ENCODE results near the gene VDAC1. TPM values are rescaled to one million over a fixed set of nuclear protein-coding genes. Genes with fewer than 3 reads are reported as not detected.

VDAC1 gene
- total RNA-seq, 1 experiment from 2014 or later: 395 TPM

DNA sequence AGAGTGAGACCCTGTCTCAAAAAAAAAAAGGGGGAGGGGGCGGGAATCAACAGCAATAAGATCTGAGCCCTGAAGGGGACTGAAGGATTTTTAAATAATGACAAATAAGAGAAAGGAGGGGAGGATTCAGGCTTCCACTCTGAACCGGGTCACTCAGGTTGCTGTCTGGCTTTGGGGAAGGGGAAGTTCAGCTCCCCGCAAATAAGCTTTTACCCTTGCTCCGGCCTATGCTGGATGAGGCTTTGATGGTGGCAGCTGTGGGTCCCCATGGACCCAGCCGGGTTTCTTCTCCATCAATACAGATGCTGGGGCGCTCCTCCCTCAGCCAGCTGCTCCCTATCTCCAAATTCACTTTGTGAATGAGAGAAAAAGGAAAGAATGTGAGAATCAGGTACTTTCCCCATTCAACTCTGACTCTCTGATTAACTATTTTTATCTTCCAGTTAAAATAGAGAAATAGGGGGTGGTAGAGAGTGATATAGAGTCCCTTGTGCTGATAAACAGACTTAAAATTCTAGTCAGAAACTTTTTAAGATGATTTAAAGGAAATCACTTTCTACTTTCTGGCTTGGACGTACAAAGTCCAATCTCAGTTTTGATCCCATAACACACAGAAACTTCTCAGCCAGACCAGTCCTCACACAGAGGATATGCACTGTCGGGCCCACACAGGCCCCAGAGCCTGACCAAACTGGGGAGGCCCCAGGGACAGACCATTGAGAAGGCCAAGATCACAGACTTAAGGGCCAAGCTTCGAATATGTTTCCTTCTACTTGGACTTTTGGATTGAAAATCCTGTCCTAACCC, 76.0 kb downstream of the VDAC1 start:
- Histone ChIP-seq H3K4me1 (ENCODE audit: control insufficient read depth, insufficient read depth, low read length) (no peaks in the 10 kb centered on the region; the same call in 1 of the 2 replicates), H3K36me3 (ENCODE audit: control insufficient read depth, insufficient read depth, low read length) (no peaks in the 10 kb centered on the region), H3K27me3 (ENCODE audit: control insufficient read depth, insufficient read depth, low read length) (peaks cover 4% of the 10 kb centered on the region; the same call in 1 of the 2 replicates), H3K9me3 (ENCODE audit: control insufficient read depth, insufficient read depth, low read depth, low read length) (no peaks in the 10 kb centered on the region), H3K4me3 (ENCODE audit: low read depth in 2 of 2, low read length in 2 of 2) (no peak overlapping the region), H3K27ac (ENCODE audit: low read length) (no peak overlapping the region)
- ChIA-PET POLR2A (no interaction called here), CTCF (no interaction called here)
- no peak for DNase-seq (ENCODE audit: low read depth, low spot score)
- in situ Hi-C loops (cut with HindIII; ENCODE audit: low pct_unique_long_range_greater_than_20kb, low sequenced_read_pairs) (no loop called here), intact Hi-C loops (cut with micrococcal nuclease; ENCODE audit: unreplicated experiment) (no loop called here)
- TF ChIP-seq, protein P1, sequence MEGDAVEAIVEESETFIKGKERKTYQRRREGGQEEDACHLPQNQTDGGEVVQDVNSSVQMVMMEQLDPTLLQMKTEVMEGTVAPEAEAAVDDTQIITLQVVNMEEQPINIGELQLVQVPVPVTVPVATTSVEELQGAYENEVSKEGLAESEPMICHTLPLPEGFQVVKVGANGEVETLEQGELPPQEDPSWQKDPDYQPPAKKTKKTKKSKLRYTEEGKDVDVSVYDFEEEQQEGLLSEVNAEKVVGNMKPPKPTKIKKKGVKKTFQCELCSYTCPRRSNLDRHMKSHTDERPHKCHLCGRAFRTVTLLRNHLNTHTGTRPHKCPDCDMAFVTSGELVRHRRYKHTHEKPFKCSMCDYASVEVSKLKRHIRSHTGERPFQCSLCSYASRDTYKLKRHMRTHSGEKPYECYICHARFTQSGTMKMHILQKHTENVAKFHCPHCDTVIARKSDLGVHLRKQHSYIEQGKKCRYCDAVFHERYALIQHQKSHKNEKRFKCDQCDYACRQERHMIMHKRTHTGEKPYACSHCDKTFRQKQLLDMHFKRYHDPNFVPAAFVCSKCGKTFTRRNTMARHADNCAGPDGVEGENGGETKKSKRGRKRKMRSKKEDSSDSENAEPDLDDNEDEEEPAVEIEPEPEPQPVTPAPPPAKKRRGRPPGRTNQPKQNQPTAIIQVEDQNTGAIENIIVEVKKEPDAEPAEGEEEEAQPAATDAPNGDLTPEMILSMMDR (IDR thresholded peaks at IDR 0.05): no peak
- TF ChIP-seq POLR2AphosphoS5 (IDR thresholded peaks at IDR 0.05; ENCODE audit: low read depth, low read length): no peak
- TF ChIP-seq, protein P2, sequence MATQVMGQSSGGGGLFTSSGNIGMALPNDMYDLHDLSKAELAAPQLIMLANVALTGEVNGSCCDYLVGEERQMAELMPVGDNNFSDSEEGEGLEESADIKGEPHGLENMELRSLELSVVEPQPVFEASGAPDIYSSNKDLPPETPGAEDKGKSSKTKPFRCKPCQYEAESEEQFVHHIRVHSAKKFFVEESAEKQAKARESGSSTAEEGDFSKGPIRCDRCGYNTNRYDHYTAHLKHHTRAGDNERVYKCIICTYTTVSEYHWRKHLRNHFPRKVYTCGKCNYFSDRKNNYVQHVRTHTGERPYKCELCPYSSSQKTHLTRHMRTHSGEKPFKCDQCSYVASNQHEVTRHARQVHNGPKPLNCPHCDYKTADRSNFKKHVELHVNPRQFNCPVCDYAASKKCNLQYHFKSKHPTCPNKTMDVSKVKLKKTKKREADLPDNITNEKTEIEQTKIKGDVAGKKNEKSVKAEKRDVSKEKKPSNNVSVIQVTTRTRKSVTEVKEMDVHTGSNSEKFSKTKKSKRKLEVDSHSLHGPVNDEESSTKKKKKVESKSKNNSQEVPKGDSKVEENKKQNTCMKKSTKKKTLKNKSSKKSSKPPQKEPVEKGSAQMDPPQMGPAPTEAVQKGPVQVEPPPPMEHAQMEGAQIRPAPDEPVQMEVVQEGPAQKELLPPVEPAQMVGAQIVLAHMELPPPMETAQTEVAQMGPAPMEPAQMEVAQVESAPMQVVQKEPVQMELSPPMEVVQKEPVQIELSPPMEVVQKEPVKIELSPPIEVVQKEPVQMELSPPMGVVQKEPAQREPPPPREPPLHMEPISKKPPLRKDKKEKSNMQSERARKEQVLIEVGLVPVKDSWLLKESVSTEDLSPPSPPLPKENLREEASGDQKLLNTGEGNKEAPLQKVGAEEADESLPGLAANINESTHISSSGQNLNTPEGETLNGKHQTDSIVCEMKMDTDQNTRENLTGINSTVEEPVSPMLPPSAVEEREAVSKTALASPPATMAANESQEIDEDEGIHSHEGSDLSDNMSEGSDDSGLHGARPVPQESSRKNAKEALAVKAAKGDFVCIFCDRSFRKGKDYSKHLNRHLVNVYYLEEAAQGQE (IDR thresholded peaks at IDR 0.05; ENCODE audit: insufficient read depth in 1 of 2, low read depth in 2 of 2, low read length in 1 of 2): no peak
- TF ChIP-seq TCF7L2 (IDR thresholded peaks at IDR 0.05; ENCODE audit: low read depth, low read length): no peak
- TF ChIP-seq SIN3A (IDR thresholded peaks at IDR 0.05; ENCODE audit: borderline replicate concordance, insufficient read depth, low read depth, low read length): no peak
- ATAC-seq: no peak
- BruUV-seq (replicated peaks): no TSS peak

DNA sequence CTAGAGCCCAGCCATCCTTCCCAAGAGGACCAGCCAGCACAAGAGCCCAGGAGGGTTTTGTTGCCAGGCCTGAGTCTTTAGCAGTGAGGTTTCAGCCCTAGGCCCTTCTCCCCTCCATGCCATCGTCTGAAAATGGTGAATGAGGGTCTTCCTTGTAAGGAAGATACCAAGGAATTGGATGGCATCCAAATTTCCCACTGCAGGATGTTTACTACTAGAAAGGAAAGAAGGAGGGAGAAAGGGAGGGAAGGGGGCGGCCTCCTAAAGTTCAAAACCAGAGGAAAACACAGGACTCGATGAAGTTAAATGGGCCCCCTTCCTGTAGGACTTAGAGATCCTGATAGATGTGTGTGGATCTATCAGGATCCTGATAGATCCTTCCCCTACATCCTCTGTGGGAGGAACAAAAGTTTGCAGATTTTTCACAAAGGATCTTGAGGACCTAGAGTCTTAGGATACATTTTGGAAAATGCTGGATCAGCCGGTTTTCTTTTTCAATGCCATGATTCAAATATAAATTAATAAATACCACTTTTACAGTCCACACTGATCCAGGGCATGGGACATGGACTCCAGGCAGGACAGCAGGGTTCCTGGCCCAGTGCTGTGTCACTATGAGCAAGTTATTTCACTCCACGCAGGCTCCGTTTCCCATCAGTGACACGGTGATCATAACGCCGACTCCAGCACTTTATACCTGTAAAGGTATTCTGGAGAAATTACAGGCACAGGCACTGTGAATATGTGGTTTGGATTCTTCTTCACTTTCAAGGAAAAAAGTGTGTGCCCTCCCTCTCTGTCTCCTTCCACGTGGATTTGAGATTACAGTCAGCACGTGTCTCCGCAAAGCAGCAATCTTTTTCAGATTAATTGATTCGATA, 77.2 kb downstream of the VDAC1 start:
- intact Hi-C loops (cut with micrococcal nuclease; ENCODE audit: unreplicated experiment) (no loop called here), in situ Hi-C loops (cut with HindIII; ENCODE audit: low pct_unique_long_range_greater_than_20kb, low sequenced_read_pairs) (no loop called here)
- BruUV-seq (replicated peaks): no TSS peak
- TF ChIP-seq, protein P2 (IDR thresholded peaks at IDR 0.05; ENCODE audit: insufficient read depth in 1 of 2, low read depth in 2 of 2, low read length in 1 of 2): no peak
- TF ChIP-seq SIN3A (IDR thresholded peaks at IDR 0.05; ENCODE audit: borderline replicate concordance, insufficient read depth, low read depth, low read length) (no peak), TCF7L2 (IDR thresholded peaks at IDR 0.05; ENCODE audit: low read depth, low read length) (no peak), POLR2AphosphoS5 (IDR thresholded peaks at IDR 0.05; ENCODE audit: low read depth, low read length) (no peak)
- TF ChIP-seq, protein P1 (IDR thresholded peaks at IDR 0.05): no peak
- no peak for DNase-seq (ENCODE audit: low read depth, low spot score)
- no peaks in the 10 kb centered on the region for H3K9me3 ChIP-seq (ENCODE audit: control insufficient read depth, insufficient read depth, low read depth, low read length)
- H3K4me1 ChIP-seq (ENCODE audit: control insufficient read depth, insufficient read depth, low read length): no peaks in the 10 kb centered on the region; the same call in 1 of the 2 replicates
- H3K27ac ChIP-seq (ENCODE audit: low read length): no peak overlapping the region
- no peaks in the 10 kb centered on the region for H3K36me3 ChIP-seq (ENCODE audit: control insufficient read depth, insufficient read depth, low read length)
- no peak for ATAC-seq
- no peak overlapping the region for H3K4me3 ChIP-seq (ENCODE audit: low read depth in 2 of 2, low read length in 2 of 2)
- peaks cover 4% of the 10 kb centered on the region; the same call in 1 of the 2 replicates for H3K27me3 ChIP-seq (ENCODE audit: control insufficient read depth, insufficient read depth, low read length)
- CTCF ChIA-PET: no interaction called here
- POLR2A ChIA-PET: no interaction called here
